HepG2 (cell line): ENCODE results near the gene BDP1. TPM values are rescaled to one million over a fixed set of nuclear protein-coding genes. Genes with fewer than 3 reads are reported as not detected.

Experiments
- ATAC-seq: fragments of 200-7000 bp; cut with Tn5 transposase; 3 replicates; pipeline ENCODE4 v1.9.1; 2020; ENCODE audit warnings: mild to moderate bottlenecking, moderate library complexity
- BruUV-seq: library from RNA; stranded (reverse); fragments of 400-500 nt; replicated peaks from 2 replicates; lab custom pipeline; 2021; lab: Mats Ljungman, UMichigan
- CTCF ChIA-PET: fragments of 300-600 bp; formaldehyde crosslinking; extraction: SDS; loops from one replicate; lab custom pipeline; 2021; ENCODE audit warnings: low total read pairs, inconsistent platforms, low intra/inter-chr PET ratio; lab: Yijun Ruan, JAX
- POLR2A ChIA-PET: fragments of 350-600 bp; sonication (Branson Sonifier 250); formaldehyde crosslinking; loops from one replicate; lab custom pipeline; 2020; ENCODE audit warnings: antibody characterized with exemption, inconsistent platforms; lab: Yijun Ruan, JAX
- DNase-seq: peaks from one replicate; pipeline ENCODE4 v3.0.0-alpha.2; 2015; ENCODE audit warnings: low spot score
- FAIRE-seq: peaks from 3 replicates; lab custom pipeline; 2011; peaks lifted over from hg19 to GRCh38; lab: Jason Lieb, UNC
- H2AFZ ChIP-seq: one replicate; pipeline ENCODE4 v1.6.1; 2011; ENCODE audit warnings: low read length, inconsistent platforms
- H3K27ac ChIP-seq: fragments of 300-600 bp; 3 replicates; pipeline ENCODE4 v1.8.0; 2011; ENCODE audit warnings: mixed run types, mild to moderate bottlenecking, mixed read lengths, low read length, inconsistent platforms; ENCODE audit not compliant: insufficient read depth; ENCODE audit errors: extremely low read length
- H3K27me3 ChIP-seq, 2 experiments: fragments of 200-600 bp in 1 of 2; 2 replicates in 1 of 2; 3 replicates in 1 of 2; pipeline versions ENCODE4 v1.6.0 to v1.8.0; 2011; ENCODE audit warnings: low read length in 2 of 2, mild to moderate bottlenecking in 2 of 2, moderate library complexity in 2 of 2, inconsistent platforms in 1 of 2; ENCODE audit not compliant: insufficient read depth in 2 of 2, control insufficient read depth in 1 of 2
- H3K36me3 ChIP-seq, 2 experiments: fragments of 200-600 bp in 1 of 2; replicated peaks in 1 of 2; 2 replicates in 1 of 2; 3 replicates in 1 of 2; pipeline versions ENCODE4 v1.5.1 to v1.8.0; 2011; ENCODE audit warnings: low read length in 2 of 2, inconsistent platforms in 1 of 2; ENCODE audit not compliant: insufficient read depth in 2 of 2, control insufficient read depth in 1 of 2
- H3K4me1 ChIP-seq: 2 replicates; pipeline ENCODE4 v1.5.1; 2012; ENCODE audit warnings: low read length, inconsistent platforms; ENCODE audit not compliant: insufficient read depth
- H3K4me2 ChIP-seq: 2 replicates; pipeline ENCODE4 v1.6.0; 2011; ENCODE audit warnings: low read depth, low read length, inconsistent platforms
- H3K4me3 ChIP-seq, 3 experiments: fragments of 200-600 bp in 1 of 3; sonication (generic), shearing (Covaris generic) in 1 of 3; replicated peaks in 1 of 3; 2 replicates each; pipeline ENCODE4 v1.5.1; 2011 to 2016; ENCODE audit warnings: low read length in 3 of 3, inconsistent platforms in 2 of 3, low read depth in 2 of 3, mild to moderate bottlenecking in 2 of 3, control low read depth in 1 of 3, mixed read lengths in 1 of 3; ENCODE audit not compliant: insufficient read depth in 1 of 3
- H3K79me2 ChIP-seq: one replicate; pipeline ENCODE4 v1.6.1; 2011; ENCODE audit warnings: low read length, inconsistent platforms; ENCODE audit not compliant: insufficient read depth
- H3K9ac ChIP-seq: 2 replicates; pipeline ENCODE4 v1.6.0; 2011; ENCODE audit warnings: mild to moderate bottlenecking, low read depth, low read length, inconsistent platforms; ENCODE audit not compliant: insufficient read depth
- H3K9me3 ChIP-seq: 2 replicates; pipeline ENCODE4 v1.5.1; 2012; ENCODE audit warnings: mild to moderate bottlenecking, low read length
- H4K20me1 ChIP-seq: 2 replicates; pipeline ENCODE4 v1.6.0; 2011; ENCODE audit warnings: inconsistent platforms, mild to moderate bottlenecking, low read length, moderate library complexity; ENCODE audit not compliant: insufficient read depth
- HNRNPH1 ChIP-seq: fragments of 200-400 bp; formaldehyde crosslinking; optimal IDR thresholded peaks from 2 replicates; pipeline ENCODE3; 2017; ENCODE audit warnings: mild to moderate bottlenecking, low read depth, low read length
- HOXA3 ChIP-seq: sonication (generic); formaldehyde crosslinking; IDR thresholded peaks from 2 replicates; pipeline ENCODE4 v1.5.0; 2020; ENCODE audit warnings: missing genetic modification reagents
- PAX8 ChIP-seq: sonication (generic); formaldehyde crosslinking; IDR thresholded peaks from 2 replicates; pipeline ENCODE4 v1.8.0; 2022; ENCODE audit warnings: mild to moderate bottlenecking, missing genetic modification reagents, borderline replicate concordance
- ZMYM3 ChIP-seq: sonication (generic); formaldehyde crosslinking; IDR thresholded peaks from 2 replicates; pipeline ENCODE4 v1.5.1; 2020; ENCODE audit warnings: mild to moderate bottlenecking, missing genetic modification reagents
- ZNF30 ChIP-seq: sonication (generic); formaldehyde crosslinking; IDR thresholded peaks from 2 replicates; pipeline ENCODE4 v1.5.0; 2020; ENCODE audit warnings: mild to moderate bottlenecking, missing genetic modification reagents
- ZNF780A ChIP-seq: sonication (generic); formaldehyde crosslinking; IDR thresholded peaks from 2 replicates; pipeline ENCODE4 v1.8.0; 2022; ENCODE audit warnings: mild to moderate bottlenecking, missing genetic modification reagents, moderate library complexity
- WGBS: methylation state at CpG from one replicate; pipeline ENCODE4 v1.1.6; 2017; ENCODE audit warnings: low lambda C conversion rate; 5-methylcytosine and 5-hydroxymethylcytosine counted together
- in situ Hi-C: cut with HindIII; loops from 2 replicates; pipeline ENCODE4 v1.10.0; 2017; ENCODE audit warnings: low pct_unique_long_range_greater_than_20kb; ENCODE audit not compliant: extremely low pct_ligation_motif_present
- intact Hi-C: fragments of 100-400 bp; cut with micrococcal nuclease; formaldehyde crosslinking; loops from one replicate; pipeline ENCODE4 v1.10.0; 2022; ENCODE audit not compliant: unreplicated experiment
- polyA plus RNA-seq, 8 experiments: library from polyadenylated mRNA; depleted of rRNA in 3 of 8; stranded (reverse) in 7 of 8; unstranded in 1 of 8; fragments of >200 nt; fragmentation: Illumina TruSeq in 4 of 8; extraction: Trizol in 4 of 8; gene quantifications; 2 replicates each; pipeline versions ENCODE4 v1.2.1 to v1.2.3, GENCODE V29; 2011 to 2016; ENCODE audit warnings: low read depth in 4 of 8, missing spikeins in 1 of 8, mixed read lengths in 1 of 8; ENCODE audit not compliant: insufficient read depth in 1 of 8
- total RNA-seq, 5 experiments: library from RNA; depleted of rRNA; stranded (reverse); fragments of >200 nt; fragmentation: Illumina TruSeq; extraction: Trizol; gene quantifications; 2 replicates each; pipeline ENCODE4 v1.2.3, GENCODE V29; 2016; ENCODE audit warnings: low read depth in 1 of 5
- TF ChIP-seq, protein P1 (sequence below): sonication (generic); formaldehyde crosslinking; IDR thresholded peaks from 2 replicates; pipeline ENCODE4 v1.8.1; 2022; ENCODE audit warnings: low read depth, mild to moderate bottlenecking, missing genetic modification reagents
- TF ChIP-seq, protein P2 (sequence below): sonication (generic); formaldehyde crosslinking; conservative IDR thresholded peaks from 2 replicates; pipeline ENCODE4 v1.8.1; 2023; ENCODE audit warnings: missing genetic modification reagents
- TF ChIP-seq, protein P3 (sequence below): sonication (generic); formaldehyde crosslinking; IDR thresholded peaks from 2 replicates; pipeline ENCODE4 v1.5.0; 2020; ENCODE audit warnings: missing genetic modification reagents
- TF ChIP-seq, protein P4 (sequence below): sonication (generic); formaldehyde crosslinking; IDR thresholded peaks from 2 replicates; pipeline ENCODE4 v1.5.0; 2020; ENCODE audit warnings: mild to moderate bottlenecking, missing genetic modification reagents
- TF ChIP-seq, protein P5 (sequence below): sonication (generic); formaldehyde crosslinking; IDR thresholded peaks from 2 replicates; pipeline ENCODE4 v1.4.0; 2020; ENCODE audit warnings: low read depth, mild to moderate bottlenecking, missing genetic modification reagents

Gene BDP1
- total and polyA plus RNA-seq, 2 of the 13 experiments (the other 11 are each of a cell fraction or from before 2014, with no cell fraction given) = 10.2 to 22.4 TPM

DNA sequence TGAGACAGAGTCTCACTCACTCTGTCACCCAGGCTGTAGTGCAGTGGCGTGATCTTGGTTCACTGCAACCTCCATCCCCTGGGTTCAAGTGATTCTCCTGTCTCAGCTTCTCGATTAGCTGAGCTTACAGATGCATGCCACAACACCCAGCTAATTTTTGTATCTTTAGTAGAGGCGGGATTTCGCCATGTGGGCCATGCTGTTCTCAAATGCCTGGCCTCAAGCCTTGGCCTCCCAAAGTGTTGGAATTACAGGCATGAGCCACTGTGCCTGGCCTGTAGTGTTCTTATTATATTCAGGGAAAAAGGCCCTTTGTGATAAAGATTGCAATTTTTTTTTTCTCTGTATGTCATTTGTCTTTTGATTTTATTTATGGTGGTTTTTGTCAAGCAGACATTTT is 107.7 kb downstream of the BDP1 start:
- no peak for DNase-seq
- H3K27ac ChIP-seq = no peak overlapping the region
- 91% methylated on average over 4 of the region's 4 CpGs for WGBS
- H4K20me1 ChIP-seq = no peaks in the 10 kb centered on the region
- no peak overlapping the region for H3K4me3 ChIP-seq
- peaks cover 12 to 30% of the 10 kb centered on the region in 2 experiments for H3K36me3 ChIP-seq
- intact Hi-C loops (no loop called here), in situ Hi-C loops (no loop called here)
- H3K4me2 ChIP-seq = no peak overlapping the region
- ATAC-seq = no peak
- no peak overlapping the region for H3K9ac ChIP-seq
- no peaks in the 10 kb centered on the region for H3K9me3 ChIP-seq
- H3K4me1 ChIP-seq = no peaks in the 10 kb centered on the region
- FAIRE-seq = no peak
- no peaks in the 10 kb centered on the region for H3K79me2 ChIP-seq
- H2AFZ ChIP-seq = no peak overlapping the region
- CTCF ChIA-PET = no interaction called here
- POLR2A ChIA-PET = interaction anchor here (0.6 kb wide), 1 partner anchor 23 kb away, joined by 3 read pairs; no protein-coding TSS in a partner anchor
- H3K27me3 ChIP-seq = no peaks in the 10 kb centered on the region
- BruUV-seq = no TSS peak
- TF ChIP-seq, protein P1, sequence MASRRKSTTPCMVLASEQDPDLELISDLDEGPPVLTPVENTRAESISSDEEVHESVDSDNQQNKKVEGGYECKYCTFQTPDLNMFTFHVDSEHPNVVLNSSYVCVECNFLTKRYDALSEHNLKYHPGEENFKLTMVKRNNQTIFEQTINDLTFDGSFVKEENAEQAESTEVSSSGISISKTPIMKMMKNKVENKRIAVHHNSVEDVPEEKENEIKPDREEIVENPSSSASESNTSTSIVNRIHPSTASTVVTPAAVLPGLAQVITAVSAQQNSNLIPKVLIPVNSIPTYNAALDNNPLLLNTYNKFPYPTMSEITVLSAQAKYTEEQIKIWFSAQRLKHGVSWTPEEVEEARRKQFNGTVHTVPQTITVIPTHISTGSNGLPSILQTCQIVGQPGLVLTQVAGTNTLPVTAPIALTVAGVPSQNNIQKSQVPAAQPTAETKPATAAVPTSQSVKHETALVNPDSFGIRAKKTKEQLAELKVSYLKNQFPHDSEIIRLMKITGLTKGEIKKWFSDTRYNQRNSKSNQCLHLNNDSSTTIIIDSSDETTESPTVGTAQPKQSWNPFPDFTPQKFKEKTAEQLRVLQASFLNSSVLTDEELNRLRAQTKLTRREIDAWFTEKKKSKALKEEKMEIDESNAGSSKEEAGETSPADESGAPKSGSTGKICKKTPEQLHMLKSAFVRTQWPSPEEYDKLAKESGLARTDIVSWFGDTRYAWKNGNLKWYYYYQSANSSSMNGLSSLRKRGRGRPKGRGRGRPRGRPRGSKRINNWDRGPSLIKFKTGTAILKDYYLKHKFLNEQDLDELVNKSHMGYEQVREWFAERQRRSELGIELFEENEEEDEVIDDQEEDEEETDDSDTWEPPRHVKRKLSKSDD (CRISPR knock-in tag) = no peak
- TF ChIP-seq ZMYM3 (CRISPR knock-in tag) (no peak), ZNF780A (no peak), HOXA3 (no peak), HNRNPH1 (no peak), PAX8 (CRISPR knock-in tag) (no peak), ZNF30 (CRISPR knock-in tag) (no peak)
- TF ChIP-seq, protein P2, sequence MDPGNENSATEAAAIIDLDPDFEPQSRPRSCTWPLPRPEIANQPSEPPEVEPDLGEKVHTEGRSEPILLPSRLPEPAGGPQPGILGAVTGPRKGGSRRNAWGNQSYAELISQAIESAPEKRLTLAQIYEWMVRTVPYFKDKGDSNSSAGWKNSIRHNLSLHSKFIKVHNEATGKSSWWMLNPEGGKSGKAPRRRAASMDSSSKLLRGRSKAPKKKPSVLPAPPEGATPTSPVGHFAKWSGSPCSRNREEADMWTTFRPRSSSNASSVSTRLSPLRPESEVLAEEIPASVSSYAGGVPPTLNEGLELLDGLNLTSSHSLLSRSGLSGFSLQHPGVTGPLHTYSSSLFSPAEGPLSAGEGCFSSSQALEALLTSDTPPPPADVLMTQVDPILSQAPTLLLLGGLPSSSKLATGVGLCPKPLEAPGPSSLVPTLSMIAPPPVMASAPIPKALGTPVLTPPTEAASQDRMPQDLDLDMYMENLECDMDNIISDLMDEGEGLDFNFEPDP (CRISPR knock-in tag) = no peak
- TF ChIP-seq, protein P3, sequence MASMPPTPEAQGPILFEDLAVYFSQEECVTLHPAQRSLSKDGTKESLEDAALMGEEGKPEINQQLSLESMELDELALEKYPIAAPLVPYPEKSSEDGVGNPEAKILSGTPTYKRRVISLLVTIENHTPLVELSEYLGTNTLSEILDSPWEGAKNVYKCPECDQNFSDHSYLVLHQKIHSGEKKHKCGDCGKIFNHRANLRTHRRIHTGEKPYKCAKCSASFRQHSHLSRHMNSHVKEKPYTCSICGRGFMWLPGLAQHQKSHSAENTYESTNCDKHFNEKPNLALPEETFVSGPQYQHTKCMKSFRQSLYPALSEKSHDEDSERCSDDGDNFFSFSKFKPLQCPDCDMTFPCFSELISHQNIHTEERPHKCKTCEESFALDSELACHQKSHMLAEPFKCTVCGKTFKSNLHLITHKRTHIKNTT (CRISPR knock-in tag) = no peak
- TF ChIP-seq, protein P4, sequence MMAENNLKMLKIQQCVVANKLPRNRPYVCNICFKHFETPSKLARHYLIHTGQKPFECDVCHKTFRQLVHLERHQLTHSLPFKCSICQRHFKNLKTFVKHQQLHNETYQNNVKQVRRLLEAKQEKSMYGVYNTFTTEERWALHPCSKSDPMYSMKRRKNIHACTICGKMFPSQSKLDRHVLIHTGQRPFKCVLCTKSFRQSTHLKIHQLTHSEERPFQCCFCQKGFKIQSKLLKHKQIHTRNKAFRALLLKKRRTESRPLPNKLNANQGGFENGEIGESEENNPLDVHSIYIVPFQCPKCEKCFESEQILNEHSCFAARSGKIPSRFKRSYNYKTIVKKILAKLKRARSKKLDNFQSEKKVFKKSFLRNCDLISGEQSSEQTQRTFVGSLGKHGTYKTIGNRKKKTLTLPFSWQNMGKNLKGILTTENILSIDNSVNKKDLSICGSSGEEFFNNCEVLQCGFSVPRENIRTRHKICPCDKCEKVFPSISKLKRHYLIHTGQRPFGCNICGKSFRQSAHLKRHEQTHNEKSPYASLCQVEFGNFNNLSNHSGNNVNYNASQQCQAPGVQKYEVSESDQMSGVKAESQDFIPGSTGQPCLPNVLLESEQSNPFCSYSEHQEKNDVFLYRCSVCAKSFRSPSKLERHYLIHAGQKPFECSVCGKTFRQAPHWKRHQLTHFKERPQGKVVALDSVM (CRISPR knock-in tag) = no peak
- TF ChIP-seq, protein P5, sequence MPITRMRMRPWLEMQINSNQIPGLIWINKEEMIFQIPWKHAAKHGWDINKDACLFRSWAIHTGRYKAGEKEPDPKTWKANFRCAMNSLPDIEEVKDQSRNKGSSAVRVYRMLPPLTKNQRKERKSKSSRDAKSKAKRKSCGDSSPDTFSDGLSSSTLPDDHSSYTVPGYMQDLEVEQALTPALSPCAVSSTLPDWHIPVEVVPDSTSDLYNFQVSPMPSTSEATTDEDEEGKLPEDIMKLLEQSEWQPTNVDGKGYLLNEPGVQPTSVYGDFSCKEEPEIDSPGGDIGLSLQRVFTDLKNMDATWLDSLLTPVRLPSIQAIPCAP (CRISPR knock-in tag) = no peak
